GM12873 (cell line): ENCODE data around the gene EFNA1.

Experiments used
- CTCF ChIP-seq: IDR thresholded peaks from 2 replicates; pipeline ENCODE4 v1.5.1; 2012; ENCODE audit warnings: low read depth, mild to moderate bottlenecking, moderate library complexity, low read length, control low read depth; ENCODE audit not compliant: insufficient read depth; ENCODE audit errors: missing control alignments

Gene EFNA1

GRCh38 chr1:155175281-155175926 lies 47.7 kb downstream of the EFNA1 start:
- TF ChIP-seq CTCF = no peak

DNA sequence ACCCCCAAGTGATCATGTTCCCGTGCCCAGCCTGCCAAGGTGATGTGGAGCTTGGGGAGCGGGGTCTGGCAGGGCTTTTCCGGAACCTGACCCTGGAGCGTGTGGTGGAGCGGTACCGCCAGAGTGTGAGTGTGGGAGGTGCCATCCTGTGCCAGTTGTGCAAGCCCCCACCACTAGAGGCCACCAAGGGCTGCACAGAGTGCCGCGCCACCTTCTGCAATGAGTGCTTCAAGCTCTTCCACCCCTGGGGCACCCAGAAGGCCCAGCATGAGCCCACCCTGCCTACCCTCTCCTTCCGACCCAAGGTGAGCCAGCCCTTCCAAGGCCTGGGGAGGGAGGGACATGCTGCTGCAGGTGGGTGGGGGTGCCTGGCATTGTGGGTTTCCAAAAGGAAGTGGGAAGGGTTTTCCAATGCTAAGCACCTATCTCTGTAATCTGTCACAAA lies 48.3 kb downstream of the EFNA1 start:
- peak; percentile 22 for TF ChIP-seq CTCF

DNA sequence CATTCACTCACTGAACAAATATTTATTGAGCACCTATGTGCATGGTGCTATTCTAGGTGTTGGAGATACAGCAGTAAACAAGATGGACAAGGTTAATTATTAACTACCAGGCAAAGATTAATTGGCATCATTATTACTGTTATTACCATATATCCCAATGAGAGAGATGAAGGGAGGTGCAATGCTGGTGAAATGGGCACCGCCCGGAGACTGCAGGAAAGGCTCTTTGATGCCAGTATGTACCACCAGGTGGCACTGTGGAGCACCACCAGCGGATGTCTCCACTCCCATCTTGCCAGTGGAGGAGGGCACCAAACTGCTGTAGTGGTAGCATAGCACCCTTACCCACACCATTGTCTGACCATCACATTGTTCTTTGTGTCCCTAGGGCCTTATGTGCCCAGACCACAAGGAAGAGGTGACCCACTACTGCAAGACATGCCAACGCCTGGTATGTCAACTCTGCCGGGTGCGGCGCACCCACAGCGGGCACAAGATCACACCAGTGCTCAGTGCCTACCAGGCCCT lies 48.9 kb downstream of the EFNA1 start:
- TF ChIP-seq CTCF = peak; percentile 96

- no peak for TF ChIP-seq CTCF
These were observed 49.7 kb downstream of the EFNA1 start for GRCh38 chr1:155177192-155177917.

- TF ChIP-seq CTCF = no peak
These were observed 50.2 kb downstream of the EFNA1 start for GRCh38 chr1:155177918-155178281.

DNA sequence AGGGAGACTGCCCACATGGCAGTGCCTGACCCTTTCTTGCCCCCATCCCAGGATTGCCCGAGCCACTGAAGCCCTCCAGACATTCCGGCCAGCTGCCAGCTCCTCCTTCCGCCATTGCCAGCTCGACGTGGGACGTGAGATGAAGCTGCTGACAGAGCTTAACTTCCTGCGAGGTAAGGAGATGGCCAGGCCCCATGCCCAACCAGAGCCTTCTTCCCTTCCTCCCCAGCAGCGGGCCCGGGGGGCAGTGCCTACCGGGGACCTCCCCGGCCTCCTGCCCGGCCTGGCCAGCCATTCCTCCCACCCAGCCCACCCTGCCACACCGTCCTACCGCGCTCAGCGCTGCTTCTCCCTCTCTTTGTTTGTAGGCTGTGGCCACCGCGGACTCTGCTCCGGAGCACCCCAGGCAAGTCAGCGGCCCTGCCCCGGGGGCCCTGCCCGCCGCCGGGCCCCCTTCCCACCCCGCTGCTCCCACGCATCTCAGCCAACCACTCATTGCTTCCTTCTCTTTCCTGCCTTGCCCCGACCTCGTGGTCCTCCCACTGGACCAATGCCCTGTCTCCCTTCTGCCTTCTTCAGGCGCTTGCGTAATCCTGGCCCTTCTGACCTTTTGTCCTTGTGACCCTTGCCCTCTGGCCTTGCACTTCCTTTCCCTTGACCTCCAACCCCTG lies 50.9 kb downstream of the EFNA1 start:
- no peak for TF ChIP-seq CTCF
